Psoas muscle (tissue), 8 donors: ENCODE data around the gene SKIDA1. TPM values are rescaled to one million over a fixed set of nuclear protein-coding genes. Genes with fewer than 3 reads are reported as not detected.
"Not testable (repeated sequence)": the region's sequence is repeated elsewhere in the genome, so short reads cannot be mapped to it uniquely, and the experiment has no call there.

Source experiments
- ATAC-seq, 4 donors: fragments of 200-7000 bp; cut with Tn5 transposase; one replicate each; pipeline ENCODE4 v1.9.1; 2020; ENCODE audit warnings: moderate library complexity in 3 of 4, mild to moderate bottlenecking in 2 of 4
- DNase-seq, 2 donors: peaks; one replicate each; pipeline ENCODE4 v3.0.0-alpha.2; 2020
- H3K27ac ChIP-seq: fragments of 200-600 bp; one replicate; pipeline ENCODE4 v1.8.0; 2022
- H3K27me3 ChIP-seq, 3 donors: fragments of 200-600 bp in 1 of 3; one replicate each; pipeline versions ENCODE4 v1.6.1 to v1.8.0; 2013 to 2022; ENCODE audit warnings: low read length in 2 of 3, mild to moderate bottlenecking in 2 of 3, moderate library complexity in 1 of 3; ENCODE audit not compliant: insufficient read depth in 3 of 3
- H3K36me3 ChIP-seq, 2 donors: fragments of 200-600 bp in 1 of 2; one replicate each; pipeline versions ENCODE4 v1.6.1 to v1.8.0; 2013 to 2022; ENCODE audit warnings: low read depth in 1 of 2, mild to moderate bottlenecking in 1 of 2, moderate library complexity in 1 of 2; ENCODE audit not compliant: insufficient read depth in 1 of 2
- H3K4me1 ChIP-seq: fragments of 200-600 bp; one replicate; pipeline ENCODE4 v1.8.0; 2022
- H3K4me3 ChIP-seq: fragments of 200-600 bp; one replicate; pipeline ENCODE4 v1.8.0; 2022; ENCODE audit warnings: mild to moderate bottlenecking
- H3K9me3 ChIP-seq: fragments of 200-600 bp; one replicate; pipeline ENCODE4 v1.8.0; 2022
- WGBS, 3 donors: extraction: QIAGEN DNeasy Blood & Tissue Kit; methylation state at CpG; one replicate each; pipeline versions ENCODE4 v1.1.6 to v1.1.7; 2013; 5-methylcytosine and 5-hydroxymethylcytosine counted together
- intact Hi-C, 2 donors: fragments of 100-400 bp; cut with DNase I; formaldehyde crosslinking; loops; one replicate each; pipeline versions ENCODE4 v1.11.0 to v1.14.2; 2022
- long read RNA-seq, 2 donors: library from polyadenylated mRNA; unstranded; transcript quantifications; one replicate each; pipeline ENCODE4 v2.0.0, GENCODE V29; 2021
- polyA plus RNA-seq, 3 donors: library from polyadenylated mRNA; stranded (reverse); fragments of 200-250 nt; gene quantifications; one replicate each; pipeline ENCODE4 v1.2.3, GENCODE V29; 2013
- total RNA-seq, 4 donors: library from RNA; stranded (reverse); fragmentation: NEBNext Ultra II Directional in 2 of 4; extraction: Animal tissue kit (Norgen Biotek cat#: 25700) in 2 of 4; gene quantifications; one replicate each; pipeline versions ENCODE4 v1.2.1 to v1.2.4, GENCODE V29; 2021 to 2023
- TF ChIP-seq, protein P1 (sequence below): fragments of 200-600 bp; IDR thresholded peaks from one replicate; pipeline ENCODE4 v1.8.0; 2022; ENCODE audit warnings: antibody characterized with exemption
- donor health status: healthy with polysubstance abuse.
- donor health status: DM: no; HTN: no; CAD: no; lungs with moderate emphysema.
- donor health status: Bipolar disorder and iron deficiency.
- donor health status: healthy.
- donor health status: DM: yes; HTN: yes; CAD: no.
- donor health status: DM: no; HTN: no; CAD: no.
- donor health status: DM: no; HTN: no; CAD: no.
- donor health status: DM: yes; HTN: yes; CAD: no.

Gene SKIDA1
- total RNA-seq (under 1 TPM; 0.15 to 0.79 (median 0.35) TPM), polyA plus RNA-seq (under 1 TPM; 0.04 to 0.21 (median 0.11) TPM)
- long read RNA-seq, donor 1 = 0 reads
- long read RNA-seq, donor 2 = 0 reads

- ATAC-seq = peak; percentile 86 to 91 (median 90)
- 1 to 2% (median 1%) methylated on average over 39 to 64 of the region's 64 CpGs for WGBS, 3 donors
- H3K4me1 ChIP-seq = peaks cover 12% of the 10 kb centered on the region
- TF ChIP-seq, protein P1, sequence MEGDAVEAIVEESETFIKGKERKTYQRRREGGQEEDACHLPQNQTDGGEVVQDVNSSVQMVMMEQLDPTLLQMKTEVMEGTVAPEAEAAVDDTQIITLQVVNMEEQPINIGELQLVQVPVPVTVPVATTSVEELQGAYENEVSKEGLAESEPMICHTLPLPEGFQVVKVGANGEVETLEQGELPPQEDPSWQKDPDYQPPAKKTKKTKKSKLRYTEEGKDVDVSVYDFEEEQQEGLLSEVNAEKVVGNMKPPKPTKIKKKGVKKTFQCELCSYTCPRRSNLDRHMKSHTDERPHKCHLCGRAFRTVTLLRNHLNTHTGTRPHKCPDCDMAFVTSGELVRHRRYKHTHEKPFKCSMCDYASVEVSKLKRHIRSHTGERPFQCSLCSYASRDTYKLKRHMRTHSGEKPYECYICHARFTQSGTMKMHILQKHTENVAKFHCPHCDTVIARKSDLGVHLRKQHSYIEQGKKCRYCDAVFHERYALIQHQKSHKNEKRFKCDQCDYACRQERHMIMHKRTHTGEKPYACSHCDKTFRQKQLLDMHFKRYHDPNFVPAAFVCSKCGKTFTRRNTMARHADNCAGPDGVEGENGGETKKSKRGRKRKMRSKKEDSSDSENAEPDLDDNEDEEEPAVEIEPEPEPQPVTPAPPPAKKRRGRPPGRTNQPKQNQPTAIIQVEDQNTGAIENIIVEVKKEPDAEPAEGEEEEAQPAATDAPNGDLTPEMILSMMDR = no peak
- H3K36me3 ChIP-seq = no peaks in the 10 kb centered on the region
- H3K27ac ChIP-seq = peak within 1 kb of the TSS; percentile 99
- peak within 1 kb of the TSS; percentile 84 for H3K4me3 ChIP-seq
- peak; percentile 90 to 94 for DNase-seq
- intact Hi-C loops = loop anchor here in 1 of 2 donors (10.0 kb wide), 1 partner anchor 799 kb away; the partner anchor contains the start of gene BMI1
- H3K9me3 ChIP-seq = no peaks in the 10 kb centered on the region
- no peaks in the 10 kb centered on the region for H3K27me3 ChIP-seq
Observed at GRCh38 chr10:21525367-21526187, at the start of gene SKIDA1. SKIDA1 (minus strand) TSS chr10:21525682; CDS start chr10:21517822, 7,860 bp downstream.

- intact Hi-C loops = not testable (repeated sequence)
Observed at GRCh38 chr10:21574514-21574913, 49.0 kb upstream of the SKIDA1 start.

DNA sequence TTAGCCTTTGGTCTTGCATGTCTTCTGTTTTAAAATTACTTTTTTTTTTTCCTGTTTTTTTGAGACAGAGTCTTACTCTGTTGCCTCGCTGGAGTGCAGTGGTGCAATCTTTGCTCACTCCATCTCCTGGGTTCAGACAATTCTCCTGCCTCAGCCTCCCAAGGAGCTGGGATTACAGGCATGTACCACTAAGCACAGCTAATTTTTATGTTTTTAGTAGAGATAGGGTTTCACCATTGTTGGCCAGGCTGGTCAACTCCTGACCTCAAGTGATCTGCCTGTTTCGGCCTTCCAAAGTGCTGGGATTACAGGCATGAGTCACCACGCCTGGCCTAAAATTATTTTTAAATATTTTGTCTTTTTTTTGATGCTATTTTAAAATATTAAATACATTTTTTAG lies 47.1 kb upstream of the SKIDA1 start:
- intact Hi-C loops = no loop called here
- H3K4me1 ChIP-seq = peaks cover 31% of the 10 kb centered on the region
- H3K4me3 ChIP-seq = no peak overlapping the region
- DNase-seq = peak; percentile 43 to 66
- no peaks in the 10 kb centered on the region for H3K9me3 ChIP-seq
- TF ChIP-seq, protein P1 = no peak
- ATAC-seq = peak; percentile 52 to 86 (median 61)
- no peak overlapping the region for H3K27ac ChIP-seq
- 29 to 44% (median 31%) methylated on average over 3 of the region's 3 CpGs for WGBS, 3 donors
- no peaks in the 10 kb centered on the region for H3K36me3 ChIP-seq
- H3K27me3 ChIP-seq = no peaks in the 10 kb centered on the region

More at GRCh38 chr10:21574514-21574913, 49.0 kb upstream of the SKIDA1 start:
- H3K36me3 ChIP-seq, H3K27me3 ChIP-seq, H3K9me3 ChIP-seq, ATAC-seq, DNase-seq, H3K27ac ChIP-seq, H3K4me3 ChIP-seq: not testable (repeated sequence)
- WGBS, 3 donors = 89 to 97% (median 95%) methylated on average over 2 of the region's 2 CpGs
- H3K4me1 ChIP-seq = peaks cover 27% of the 10 kb centered on the region

DNA sequence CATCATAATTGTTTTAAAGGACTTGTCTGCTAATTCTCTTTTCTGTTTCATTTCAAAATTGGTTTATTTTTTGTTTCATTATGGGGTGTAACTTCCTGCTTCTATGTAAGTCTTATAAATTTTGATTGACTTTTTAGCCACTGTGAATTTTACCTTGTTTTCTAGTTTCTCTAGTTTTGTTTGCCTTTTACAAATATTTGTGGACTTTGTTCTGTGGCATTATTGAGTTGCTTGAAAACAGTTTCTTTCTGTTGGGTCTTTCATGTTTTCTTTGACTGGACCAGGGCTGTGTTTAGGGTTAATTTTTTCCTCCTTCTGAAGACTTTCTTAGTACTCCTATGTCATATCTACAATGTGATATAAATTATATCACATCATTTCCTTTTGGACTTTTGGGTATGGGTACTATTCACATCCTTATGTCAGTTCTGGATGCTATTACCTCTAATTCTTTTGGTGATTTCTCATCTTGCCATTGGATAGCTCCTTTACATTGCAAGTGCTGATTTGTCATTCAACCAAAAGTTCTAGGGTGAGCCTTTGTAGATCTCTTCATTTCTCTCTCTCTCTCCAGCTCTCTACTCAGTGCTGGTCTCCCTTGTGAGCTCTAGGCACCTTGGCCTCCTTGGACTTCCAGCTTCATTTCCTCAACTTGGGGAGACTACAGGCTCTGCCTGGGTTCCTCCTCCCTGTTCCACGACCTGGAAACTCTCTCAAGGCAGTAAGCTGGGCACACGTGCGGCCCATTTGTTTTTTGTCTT lies 45.5 kb upstream of the SKIDA1 start:
- peaks cover 31% of the 10 kb centered on the region for H3K4me1 ChIP-seq
- no peaks in the 10 kb centered on the region for H3K9me3 ChIP-seq
- H3K4me3 ChIP-seq = no peak overlapping the region
- DNase-seq (no peak), ATAC-seq (no peak)
- 51 to 67% (median 62%) methylated on average over 3 of the region's 3 CpGs for WGBS, 3 donors
- intact Hi-C loops = no loop called here
- H3K27ac ChIP-seq = no peak overlapping the region
- no peaks in the 10 kb centered on the region for H3K27me3 ChIP-seq
- TF ChIP-seq, protein P1 = no peak
- no peaks in the 10 kb centered on the region for H3K36me3 ChIP-seq

DNA sequence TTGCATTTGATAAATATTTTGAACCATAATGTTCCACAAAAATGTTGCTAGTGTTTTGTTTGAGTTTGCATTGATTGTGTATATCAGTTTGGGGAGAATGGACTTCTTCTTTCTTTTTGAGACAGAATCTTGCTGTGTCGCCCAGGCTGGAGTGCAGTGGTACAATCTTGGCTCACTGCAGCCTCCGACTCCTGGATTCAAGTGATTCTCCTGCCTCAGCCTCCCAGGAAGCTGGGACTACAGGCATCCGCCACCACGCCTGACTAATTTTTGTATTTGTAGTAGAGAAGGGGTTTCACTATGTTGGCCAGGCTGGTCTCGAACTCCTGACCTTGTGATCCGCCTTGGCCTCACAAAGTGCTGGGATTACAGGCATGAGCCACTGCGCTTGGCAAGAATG lies 33.5 kb upstream of the SKIDA1 start:
- 97 to 99% (median 98%) methylated on average over 7 of the region's 7 CpGs for WGBS, 3 donors
- H3K27ac ChIP-seq, intact Hi-C loops, H3K9me3 ChIP-seq, DNase-seq, H3K4me1 ChIP-seq, H3K4me3 ChIP-seq, ATAC-seq, H3K27me3 ChIP-seq: not testable (repeated sequence)
- H3K36me3 ChIP-seq = peaks cover 3 to 45% of the 10 kb centered on the region in 2 donors
